Measurements from ENCODE around the gene TSR3.
A peak's percentile ranks its signal among the peaks of the same experiment; 100 is the strongest.

TSR3 gene

DNA sequence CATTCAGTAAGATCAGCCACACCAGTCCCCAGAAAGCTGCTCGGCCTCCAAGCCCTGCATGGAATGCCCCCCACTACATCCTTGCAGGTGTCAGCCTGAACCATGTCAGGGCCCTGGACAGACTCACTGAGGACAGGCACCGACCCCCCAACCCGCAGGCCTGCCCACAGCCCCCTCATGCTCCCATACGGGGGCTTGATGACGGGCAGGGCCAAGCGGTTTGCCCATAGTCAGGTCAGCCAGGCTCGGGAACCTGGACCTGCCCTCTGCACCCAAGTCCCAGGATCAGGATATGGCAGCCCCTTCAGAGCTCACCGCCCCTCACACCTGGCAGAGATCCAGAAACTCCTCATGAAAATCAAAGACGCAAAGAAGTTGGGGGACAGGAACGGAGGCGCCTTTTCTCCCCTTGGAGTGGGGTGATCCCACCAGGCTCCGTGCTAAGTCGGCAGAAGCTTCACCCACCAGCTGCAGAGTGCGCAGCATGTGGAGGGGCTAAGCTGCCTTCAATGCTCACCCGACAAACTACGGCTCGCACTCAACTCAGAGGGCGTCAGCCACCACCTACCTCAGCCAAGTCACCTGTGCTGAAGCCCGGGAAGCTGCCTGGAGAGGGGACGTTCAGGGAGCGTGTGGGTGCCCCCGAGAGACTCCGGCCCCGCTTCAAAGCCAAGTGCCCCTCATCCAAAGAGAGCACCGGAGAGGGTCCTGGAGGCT is 26.6 kb upstream of the TSR3 start:
- FAIRE-seq (no peak), DNase-seq (ENCODE audit: insufficient read length, low spot score) (no peak)

DNA sequence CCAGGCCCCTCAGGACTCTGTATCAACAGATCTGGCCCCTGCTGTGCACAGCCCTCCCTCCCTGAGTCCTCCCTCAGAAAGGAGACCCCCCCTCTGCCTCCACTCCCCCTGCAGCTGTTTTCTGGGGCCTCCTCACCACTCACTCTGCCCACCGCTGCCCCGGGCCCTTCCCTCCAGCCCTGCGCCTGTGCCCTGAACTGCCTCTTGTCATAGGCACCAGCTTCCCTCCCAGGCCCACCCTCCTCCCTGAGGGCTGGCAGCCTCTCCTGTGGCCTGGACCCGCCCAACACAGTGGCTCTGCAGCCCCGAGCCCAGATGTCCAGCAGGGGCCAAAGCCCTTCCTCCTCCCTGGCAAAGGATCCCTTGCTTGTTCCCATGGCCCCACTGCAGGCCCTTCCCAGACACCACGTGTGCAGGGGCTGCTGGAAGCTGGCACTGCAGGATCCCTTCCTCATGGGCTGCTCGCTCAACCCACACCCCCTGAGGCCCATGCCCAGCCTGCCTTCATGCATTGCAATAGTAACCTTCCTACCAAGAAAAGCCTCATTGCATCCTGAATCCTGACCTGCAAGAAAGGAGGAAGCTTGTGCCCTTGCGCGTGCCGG is 25.8 kb upstream of the TSR3 start:
- FAIRE-seq (no peak), DNase-seq (ENCODE audit: insufficient read length, low spot score) (no peak)

DNA sequence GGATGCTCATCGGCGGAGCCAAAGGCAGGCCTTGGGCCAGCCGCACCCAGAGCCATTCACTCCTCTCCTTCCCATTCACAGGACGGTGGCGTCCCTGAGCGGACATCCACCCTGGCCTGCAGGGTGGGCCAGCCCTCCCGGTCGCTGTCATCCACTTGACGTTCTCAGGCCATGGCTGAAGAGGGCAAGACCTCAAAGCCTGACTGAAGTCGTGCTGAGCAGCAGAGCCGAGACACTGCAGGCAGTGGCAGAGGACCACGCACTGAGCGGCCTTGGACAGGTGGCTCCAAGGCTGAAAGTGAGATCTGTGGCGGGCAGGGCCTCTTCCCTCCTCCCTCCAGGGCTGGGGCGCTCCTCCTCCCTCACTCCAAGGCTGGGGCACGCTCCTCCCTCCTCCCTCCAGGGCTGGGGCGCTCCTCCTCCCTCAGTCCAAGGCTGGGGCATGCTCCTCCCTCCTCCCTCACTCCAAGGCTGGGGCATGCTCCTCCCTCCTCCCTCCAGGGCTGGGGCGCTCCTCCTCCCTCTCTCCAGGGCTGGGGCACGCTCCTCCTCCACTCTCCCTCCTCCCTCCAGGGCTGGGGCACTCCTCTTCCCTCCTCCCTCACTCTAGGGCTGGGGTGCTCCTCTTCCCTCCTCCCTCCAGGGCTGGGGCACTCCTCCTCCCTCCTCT is 24.2 kb upstream of the TSR3 start:
- FAIRE-seq = no peak
- no peak for DNase-seq (ENCODE audit: insufficient read length, low spot score)

DNA sequence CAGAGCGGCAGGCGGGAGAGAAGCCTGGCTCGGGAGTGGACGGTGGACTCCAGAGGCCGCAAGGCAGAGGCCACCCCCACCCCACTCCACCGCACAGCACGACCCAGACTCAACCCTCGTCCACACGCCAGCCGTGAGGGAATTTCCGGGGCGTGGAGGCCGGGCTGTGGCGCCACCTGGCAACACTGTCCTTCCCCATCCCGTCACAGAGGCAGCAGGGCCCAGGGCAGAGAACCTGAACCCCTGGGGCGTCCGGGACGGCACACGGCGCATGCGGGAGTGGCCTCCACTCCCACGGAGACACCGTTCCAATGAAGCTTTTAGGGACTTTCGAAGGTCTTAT is 23.6 kb upstream of the TSR3 start:
- no peak for FAIRE-seq
- DNase-seq (ENCODE audit: insufficient read length, low spot score) = no peak

DNA sequence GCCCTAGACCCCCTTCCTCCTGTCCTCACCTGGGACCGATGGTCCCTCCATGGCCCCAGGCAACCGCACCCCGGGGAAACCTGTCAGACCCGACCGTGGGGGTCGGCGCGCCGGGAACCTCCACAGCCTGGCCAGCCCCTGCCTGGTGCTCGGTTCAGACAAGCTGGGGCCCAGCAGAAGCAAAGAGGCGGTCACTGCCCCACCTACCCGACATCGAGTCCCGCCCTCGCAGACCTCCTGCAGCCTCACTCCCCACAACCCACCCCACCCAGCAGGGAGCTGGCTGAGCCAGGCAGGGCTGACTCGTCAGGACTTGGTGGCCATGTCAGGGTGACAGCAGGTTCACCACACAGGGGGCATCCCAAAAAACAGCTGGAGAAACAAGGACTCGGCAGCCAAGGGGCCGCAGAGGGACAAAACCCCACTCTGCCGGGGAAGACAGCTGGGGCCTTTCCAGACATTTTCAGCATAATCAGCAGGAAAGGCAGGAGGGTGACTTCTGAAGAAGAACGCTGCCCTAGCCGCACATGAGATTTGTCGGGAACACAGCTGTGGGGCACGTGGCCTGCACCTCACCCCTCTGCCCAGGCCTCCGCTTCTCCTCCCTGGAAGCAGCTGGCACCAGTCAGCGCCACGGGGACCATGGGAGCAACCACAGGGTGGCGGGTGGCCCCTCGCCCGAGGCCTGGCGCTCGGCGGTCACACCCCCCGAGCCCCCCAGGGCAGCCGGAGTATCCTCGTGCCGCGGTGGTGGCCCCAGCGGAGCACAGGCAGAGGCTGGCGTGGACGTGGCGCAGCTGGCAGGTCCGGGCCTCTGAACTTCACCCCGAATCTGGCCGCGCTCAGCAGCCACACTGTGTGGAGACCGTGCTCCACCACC is 23.0 kb upstream of the TSR3 start:
- DNase-seq (ENCODE audit: insufficient read length, low spot score) (no peak), FAIRE-seq (no peak)

DNA sequence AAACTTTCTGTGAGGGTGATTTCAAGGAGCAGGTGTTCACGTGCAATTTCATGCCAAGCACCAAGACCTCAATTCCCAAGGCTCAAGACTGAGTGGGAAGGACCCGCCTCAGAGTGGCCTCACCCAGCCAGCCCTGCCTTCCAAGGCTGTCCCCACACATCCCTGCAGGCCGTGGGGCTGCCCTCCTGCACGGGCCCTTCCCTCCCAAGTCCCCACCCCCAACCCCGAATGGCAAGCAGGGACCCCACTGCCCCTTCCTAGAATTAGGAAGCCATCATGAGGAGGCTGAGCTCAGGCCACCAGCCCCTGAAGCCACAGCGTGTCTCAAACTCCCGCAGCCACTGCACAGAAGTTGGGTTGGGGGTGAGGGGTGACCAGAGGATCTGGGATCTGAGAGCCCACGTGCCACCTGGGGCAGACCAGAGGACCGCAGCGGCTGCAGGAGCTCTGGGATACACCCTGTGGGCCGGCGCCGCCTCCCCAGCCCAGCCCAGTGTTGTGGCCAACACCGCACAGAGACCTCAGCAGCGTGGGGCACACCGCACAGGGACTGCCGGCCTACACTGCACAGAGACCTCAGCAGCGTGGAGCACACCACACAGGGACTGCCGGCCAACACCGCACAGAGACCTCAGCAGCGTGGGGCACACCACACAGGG is 20.7 kb upstream of the TSR3 start:
- DNase-seq (ENCODE audit: insufficient read length, low spot score) (no peak), FAIRE-seq (no peak)

DNA sequence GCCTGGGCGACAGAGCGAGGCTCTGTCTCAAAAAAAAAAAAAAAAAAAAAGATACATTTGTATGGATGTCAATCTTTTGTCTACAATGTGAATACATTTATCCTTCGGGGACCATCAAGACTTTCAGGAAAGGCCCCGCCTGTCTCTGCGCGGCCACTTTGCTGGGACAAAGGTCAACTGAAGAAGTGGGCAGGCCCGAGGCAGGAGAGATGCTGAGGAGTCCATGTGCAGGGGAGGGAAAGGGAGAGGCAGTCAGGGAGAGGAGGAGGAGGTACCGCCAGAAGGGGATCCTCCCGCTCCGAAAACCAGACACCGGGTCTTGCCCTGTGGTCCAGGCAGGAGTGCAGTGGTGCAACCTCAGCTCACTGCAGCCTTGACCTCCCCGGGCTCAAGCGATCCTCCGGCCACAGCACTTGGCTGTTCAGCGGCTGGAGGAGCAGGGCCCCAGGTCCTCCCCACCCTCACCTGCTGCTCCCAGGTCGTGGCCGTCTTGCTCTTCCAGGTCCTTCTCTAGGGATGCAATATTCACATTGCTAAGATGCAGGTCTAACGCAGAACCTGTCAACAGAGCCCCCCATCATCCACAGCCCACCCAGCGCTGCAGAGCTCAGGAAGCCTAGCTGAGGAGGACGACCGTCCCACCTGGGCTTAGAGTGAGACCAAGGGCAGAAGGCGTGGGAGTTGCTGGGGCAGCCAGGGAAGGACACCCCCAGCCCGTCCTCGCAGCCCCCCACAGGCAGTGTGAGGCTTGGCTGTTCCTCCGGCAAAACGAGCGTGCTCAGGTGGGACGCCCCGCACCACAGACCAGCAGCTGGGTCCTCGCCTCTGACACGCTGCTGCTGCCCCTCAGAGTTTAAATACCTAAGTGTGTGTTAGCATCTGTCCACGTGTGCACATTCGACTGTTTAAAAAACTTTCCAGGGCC is 19.6 kb upstream of the TSR3 start:
- no peak for DNase-seq (ENCODE audit: insufficient read length, low spot score)
- no peak for FAIRE-seq

DNA sequence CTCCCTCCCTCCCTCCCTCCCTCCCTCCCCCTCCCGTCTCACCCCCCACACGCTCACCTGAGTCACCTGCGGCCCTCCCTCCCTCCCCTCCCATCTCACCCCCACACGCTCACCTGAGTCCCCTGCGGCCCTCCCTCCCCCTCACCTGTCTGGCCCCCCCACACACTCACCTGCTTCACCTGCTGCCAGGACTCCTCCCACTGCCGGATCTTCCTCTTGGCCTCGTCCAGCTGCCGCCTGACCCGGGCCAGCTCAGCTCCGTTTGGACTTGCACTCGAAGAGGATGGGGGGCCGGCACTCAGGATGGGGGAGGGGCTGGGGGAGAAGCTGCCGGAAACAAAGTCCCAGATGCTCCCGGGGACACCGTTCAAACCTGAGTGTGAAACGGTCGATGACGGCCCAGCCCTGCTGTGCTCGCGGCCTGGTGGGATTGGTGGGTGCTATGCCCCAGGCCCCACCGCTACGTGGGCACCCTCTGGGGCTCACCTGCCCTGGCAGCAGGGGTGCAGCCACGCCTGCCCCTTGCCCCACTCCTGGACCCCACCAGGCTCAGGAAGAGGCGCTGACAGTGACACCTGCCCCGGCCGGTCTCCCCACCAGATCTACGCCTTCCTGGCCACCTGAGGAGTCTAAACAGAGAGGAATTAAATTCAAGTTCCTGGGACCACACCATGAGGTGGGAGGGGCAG is 16.0 kb upstream of the TSR3 start:
- FAIRE-seq = no peak
- DNase-seq (ENCODE audit: insufficient read length, low spot score) = no peak

DNA sequence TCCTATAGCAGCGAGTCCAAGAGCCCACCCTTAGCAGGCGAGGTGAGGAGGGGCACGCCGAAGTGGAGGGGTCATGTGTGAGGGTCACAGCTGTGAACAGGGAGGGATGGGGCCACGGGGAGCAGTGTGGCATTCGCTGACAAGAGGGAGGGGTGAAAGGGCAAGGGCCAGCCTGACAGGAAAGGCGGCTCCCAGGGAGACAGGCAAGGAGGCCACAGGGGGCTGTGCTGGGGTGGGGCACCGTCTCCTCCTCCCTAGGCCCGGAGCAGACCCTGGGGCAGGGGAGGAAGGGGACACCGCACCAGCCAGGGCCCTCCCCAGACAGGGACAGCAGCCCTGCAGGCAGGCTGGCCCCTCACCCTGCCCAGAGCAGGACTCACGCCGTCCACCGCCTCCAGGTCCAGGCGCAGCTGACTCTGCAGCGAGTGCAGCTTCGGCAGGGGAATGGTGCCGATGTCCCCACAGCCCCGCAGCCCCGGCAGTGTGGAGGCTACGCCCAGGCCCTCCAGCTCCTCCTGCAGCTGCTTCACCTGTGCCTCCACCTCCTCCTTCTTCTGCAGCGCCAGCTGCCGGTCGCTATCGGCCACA is 15.1 kb upstream of the TSR3 start:
- no peak for DNase-seq (ENCODE audit: insufficient read length, low spot score)
- FAIRE-seq = no peak

DNA sequence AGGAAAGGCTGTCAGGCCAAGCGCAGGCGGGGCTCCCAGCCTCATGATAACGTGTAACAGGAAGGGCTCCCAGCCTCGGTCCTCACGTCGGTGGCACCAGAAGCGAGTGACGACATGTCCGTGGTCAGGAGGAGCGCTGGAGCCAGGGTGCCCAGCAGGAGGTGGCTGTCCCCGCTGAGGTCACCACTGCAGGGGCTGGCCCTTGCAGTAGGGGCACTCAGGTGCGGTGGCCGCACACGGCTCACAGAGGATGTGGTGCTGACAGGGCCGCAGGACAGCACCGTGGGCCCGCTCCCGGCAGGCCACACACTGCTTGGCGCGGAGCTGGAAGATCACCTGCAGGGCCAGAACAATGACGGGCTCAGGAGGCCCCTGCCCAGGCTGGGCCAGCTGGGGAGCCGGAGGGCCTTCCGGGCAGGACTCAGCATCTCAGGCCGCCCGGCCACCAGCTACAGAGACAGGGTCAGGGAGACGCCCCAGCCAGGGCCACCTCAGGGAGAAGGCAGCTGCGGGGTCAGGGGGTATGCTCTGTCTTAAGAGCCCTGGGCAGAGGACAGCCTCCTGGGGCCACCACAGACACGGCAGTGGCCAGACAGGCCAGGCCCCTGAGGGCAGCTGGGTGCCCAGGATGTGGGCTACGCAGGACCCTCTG is 14.5 kb upstream of the TSR3 start:
- DNase-seq (ENCODE audit: insufficient read length, low spot score) (no peak), FAIRE-seq (no peak)

DNA sequence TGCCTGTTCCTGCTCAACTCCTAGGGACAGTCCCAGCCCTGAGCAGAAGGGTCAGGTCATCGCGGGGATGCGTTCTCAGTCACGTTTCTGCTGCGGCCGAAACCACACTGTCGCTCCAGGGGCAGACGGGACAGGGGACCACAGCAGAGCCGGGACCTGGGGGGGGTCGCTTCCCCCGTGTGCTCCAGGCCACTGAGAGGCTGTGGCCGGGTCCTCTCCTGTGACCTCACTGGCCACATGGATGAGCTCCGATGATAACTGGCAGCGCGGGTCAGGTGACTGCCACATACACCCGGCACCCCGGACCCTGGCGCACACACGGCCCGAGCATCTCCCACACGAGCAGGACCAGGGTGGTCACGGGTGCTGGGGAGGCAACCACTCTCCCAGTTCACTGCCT is 12.8 kb upstream of the TSR3 start:
- DNase-seq (ENCODE audit: insufficient read length, low spot score) = no peak
- no peak for FAIRE-seq

DNA sequence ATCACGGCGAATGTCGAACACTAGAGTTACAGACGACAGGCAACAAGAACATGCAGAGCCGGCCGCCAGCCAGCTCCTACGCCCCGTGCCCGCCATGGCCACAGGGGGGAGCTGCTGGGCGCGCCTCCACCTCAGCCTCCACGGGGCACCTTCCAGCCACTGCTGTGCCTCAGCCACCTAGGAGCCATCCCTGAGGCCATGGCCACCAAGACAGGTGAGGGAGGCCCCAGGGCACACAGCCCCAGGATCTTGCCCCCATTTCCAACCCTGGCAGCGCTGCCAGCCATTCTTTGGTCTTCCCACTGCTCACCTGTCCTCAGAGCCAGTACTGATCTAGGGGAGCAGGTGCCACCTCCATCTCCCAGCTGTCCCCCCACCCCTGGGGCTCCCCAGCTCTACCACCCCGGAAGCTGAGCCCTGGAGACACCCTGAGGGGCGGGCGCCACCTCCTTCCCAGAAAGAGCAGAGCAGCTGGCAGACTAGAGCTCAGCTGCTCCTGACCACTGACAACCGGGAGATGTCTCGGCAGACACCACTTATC is 11.9 kb upstream of the TSR3 start:
- DNase-seq (ENCODE audit: insufficient read length, low spot score) (peak; percentile 60), FAIRE-seq (no peak)

DNA sequence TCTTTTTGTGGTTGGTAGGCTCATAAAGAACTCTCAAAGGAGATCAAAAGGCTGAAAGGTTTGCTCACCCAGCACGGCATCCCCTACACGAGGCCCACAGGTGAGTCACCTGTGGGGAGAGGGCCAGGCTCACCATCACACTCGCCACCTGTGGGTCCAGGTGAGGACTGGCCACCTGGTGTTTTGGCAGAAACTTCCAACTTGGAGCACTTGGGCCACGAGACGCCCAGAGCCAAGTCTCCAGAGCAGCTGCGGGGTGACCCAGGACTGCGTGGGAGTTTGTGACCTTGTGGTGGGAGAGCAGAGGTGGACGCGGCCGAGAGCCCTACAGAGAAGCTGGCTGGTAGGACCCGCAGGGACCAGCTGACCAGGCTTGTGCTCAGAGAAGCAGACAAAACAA is 11.1 kb upstream of the TSR3 start:
- no peak for FAIRE-seq
- no peak for DNase-seq (ENCODE audit: insufficient read length, low spot score)

DNA sequence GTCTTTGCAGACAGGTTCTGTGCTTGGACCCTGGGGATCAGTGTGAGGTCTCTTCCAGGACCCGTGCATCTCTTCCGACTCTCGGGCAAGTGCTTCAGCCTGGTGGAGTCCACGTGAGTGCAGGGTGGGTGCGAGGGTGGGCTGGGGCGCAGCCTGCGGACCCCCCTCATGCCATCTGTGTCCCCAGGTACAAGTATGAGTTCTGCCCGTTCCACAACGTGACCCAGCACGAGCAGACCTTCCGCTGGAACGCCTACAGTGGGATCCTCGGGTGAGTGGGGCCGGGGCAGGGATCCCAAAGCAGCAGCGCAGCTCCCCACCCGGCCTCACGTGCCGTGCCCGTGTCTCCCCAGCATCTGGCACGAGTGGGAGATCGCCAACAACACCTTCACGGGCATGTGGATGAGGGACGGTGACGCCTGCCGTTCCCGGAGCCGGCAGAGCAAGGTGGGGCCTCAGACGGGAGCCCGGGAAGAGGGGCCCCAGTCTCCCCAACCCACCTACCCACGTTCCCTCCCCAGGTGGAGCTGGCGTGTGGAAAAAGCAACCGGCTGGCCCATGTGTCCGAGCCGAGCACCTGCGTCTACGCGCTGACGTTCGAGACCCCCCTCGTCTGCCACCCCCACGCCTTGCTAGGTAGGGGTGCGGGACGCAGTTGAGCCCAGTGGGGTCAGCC is 10.1 kb upstream of the TSR3 start:
- DNase-seq (ENCODE audit: insufficient read length, low spot score) (no peak), FAIRE-seq (no peak)

DNA sequence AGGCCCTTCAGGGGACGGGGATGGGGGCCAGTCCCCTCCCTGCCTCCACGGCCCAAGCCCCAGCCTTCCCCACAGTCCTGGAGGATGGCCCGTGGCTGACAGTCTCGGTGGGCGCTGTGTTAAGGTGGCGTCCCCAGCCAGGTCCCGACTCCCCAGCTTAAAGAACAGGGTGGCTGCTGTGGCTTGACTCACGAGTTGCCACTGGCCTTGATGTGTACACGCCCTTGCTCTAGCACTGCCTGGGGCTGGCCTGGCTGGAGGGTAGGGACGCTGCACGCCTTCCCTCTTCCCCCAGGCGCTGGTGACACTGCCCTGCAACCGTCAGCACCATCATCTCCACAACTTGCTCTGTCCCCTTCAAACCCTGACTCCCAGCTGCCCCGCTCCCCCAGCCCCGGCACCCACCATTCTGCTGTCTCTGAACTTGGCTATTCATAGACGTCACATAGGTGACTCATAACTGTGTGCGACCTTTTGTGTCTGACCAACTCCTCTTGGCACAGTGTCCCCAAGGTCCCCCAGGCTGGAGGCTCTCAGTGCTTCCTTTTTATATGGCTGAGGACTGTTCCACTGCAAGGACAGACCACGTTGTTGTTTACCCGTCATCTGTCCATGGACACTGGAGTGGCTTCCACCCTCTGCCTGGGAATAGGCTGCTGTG is 6.4 kb upstream of the TSR3 start:
- FAIRE-seq (no peak), DNase-seq (ENCODE audit: insufficient read length, low spot score) (no peak)

DNA sequence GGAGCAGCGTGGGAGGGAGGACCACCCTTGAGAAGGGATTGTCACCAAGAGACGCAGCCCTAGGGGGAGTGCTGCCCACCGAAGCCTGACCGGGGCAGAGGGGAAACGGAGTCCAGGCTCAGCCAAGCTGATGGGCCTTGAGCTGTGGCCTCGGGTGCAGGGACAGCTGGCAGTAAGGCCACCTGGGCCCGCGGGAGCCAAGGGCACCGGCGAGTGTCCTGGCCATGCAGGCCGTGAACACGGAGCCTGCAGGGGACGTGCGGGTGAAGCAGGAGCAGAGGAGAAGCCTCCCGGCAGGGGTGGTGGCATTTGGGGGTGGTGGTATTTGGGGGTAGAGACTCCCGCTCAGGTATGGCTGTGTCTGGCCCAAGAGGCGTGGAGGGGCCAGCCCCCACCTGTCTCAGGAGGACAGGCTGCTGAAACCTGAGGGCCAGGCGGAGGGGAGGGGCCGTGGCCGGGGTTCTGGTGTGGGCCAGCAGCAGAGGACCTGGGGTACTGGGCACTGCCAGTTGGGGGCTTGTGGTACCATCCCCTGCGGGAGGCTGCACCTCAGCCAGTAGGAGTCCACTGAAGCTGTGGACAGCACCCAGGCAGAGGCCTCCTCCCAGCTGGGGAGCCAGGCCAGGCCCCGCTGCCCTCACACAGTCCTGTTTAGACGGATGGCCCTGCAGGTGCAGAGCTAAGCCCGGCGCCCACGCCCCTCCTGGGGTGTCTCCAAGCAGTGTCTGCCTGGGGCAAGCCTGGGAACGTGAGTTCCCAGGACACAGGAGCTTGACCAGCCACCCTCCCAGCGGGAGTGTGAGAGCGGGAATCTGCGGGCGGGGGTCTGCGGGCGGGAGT is 4.6 kb upstream of the TSR3 start:
- no peak for FAIRE-seq
- no peak for DNase-seq (ENCODE audit: insufficient read length, low spot score)

Measured in GM19239 (cell line).